GM06990 (cell line): ENCODE measurements around the gene PRR18.

ENCODE experiments used
- DNase-seq: peaks from one replicate; pipeline ENCODE4 v3.0.0-alpha.2; 2011; ENCODE audit not compliant: insufficient read length; ENCODE audit errors: extremely low read depth
- H3K27me3 ChIP-seq: replicated peaks from 2 replicates; pipeline ENCODE4 v1.6.0; 2011; ENCODE audit warnings: low read length; ENCODE audit not compliant: control insufficient read depth, insufficient read depth
- H3K36me3 ChIP-seq: 2 replicates; pipeline ENCODE4 v1.5.1; 2011; ENCODE audit warnings: low read length; ENCODE audit not compliant: control insufficient read depth, insufficient read depth
- H3K4me3 ChIP-seq: replicated peaks from 2 replicates; pipeline ENCODE4 v1.5.1; 2011; ENCODE audit warnings: low read depth, mild to moderate bottlenecking, control low read depth, low read length
- CTCF ChIP-seq: IDR thresholded peaks from 2 replicates; pipeline ENCODE4 v1.5.1; 2011; ENCODE audit warnings: low read length, control low read depth, mild to moderate bottlenecking, inconsistent platforms; ENCODE audit not compliant: insufficient read depth, poor library complexity, severe bottlenecking

Gene PRR18

GRCh38 chr6:166284640-166285039, 23.6 kb downstream of the PRR18 start:
- Histone ChIP-seq H3K27me3 (no peaks in the 10 kb centered on the region), H3K4me3 (no peak overlapping the region), H3K36me3 (no peaks in the 10 kb centered on the region)
- TF ChIP-seq CTCF: no peak
- DNase-seq: no peak

- Histone ChIP-seq H3K27me3 (no peaks in the 10 kb centered on the region), H3K36me3 (no peaks in the 10 kb centered on the region), H3K4me3 (no peak overlapping the region)
- no peak for TF ChIP-seq CTCF
- no peak for DNase-seq
These were observed 25.7 kb downstream of the PRR18 start for GRCh38 chr6:166282394-166283032.

- TF ChIP-seq CTCF: no peak
- no peaks in the 10 kb centered on the region for H3K27me3 ChIP-seq
- H3K36me3 ChIP-seq: no peaks in the 10 kb centered on the region
- no peak overlapping the region for H3K4me3 ChIP-seq
- no peak for DNase-seq
These were observed 27.1 kb downstream of the PRR18 start for GRCh38 chr6:166281104-166281503.

- TF ChIP-seq CTCF: no peak
- H3K36me3 ChIP-seq: no peaks in the 10 kb centered on the region
- DNase-seq: no peak
- no peak overlapping the region for H3K4me3 ChIP-seq
- H3K27me3 ChIP-seq: no peaks in the 10 kb centered on the region
These were observed 28.9 kb downstream of the PRR18 start for GRCh38 chr6:166279393-166279679.

- TF ChIP-seq CTCF: no peak
- no peak for DNase-seq
These were observed 29.4 kb downstream of the PRR18 start for GRCh38 chr6:166278579-166279392.

More at GRCh38 chr6:166278579-166279392, 29.4 kb downstream of the PRR18 start:
- Histone ChIP-seq H3K4me3 (no peak overlapping the region), H3K36me3 (no peaks in the 10 kb centered on the region), H3K27me3 (no peaks in the 10 kb centered on the region)
